Immature natural killer cell (primary cell): ENCODE measurements around the gene CCDC80. TPM values are rescaled to one million over a fixed set of nuclear protein-coding genes. Genes with fewer than 3 reads are reported as not detected.

Source experiments
- DNase-seq, 3 donors: peaks; one replicate each; pipeline ENCODE4 v3.0.0; 2022; ENCODE audit warnings: mixed read lengths in 1 of 3
- H3K27ac Mint-ChIP-seq, 6 donors: one replicate each; pipeline ENCODE4 v1.8.0; 2020; ENCODE audit warnings: mixed read lengths in 6 of 6, mild to moderate bottlenecking in 5 of 6, inconsistent platforms in 4 of 6, moderate library complexity in 3 of 6
- H3K27me3 Mint-ChIP-seq, 3 donors: one replicate each; pipeline ENCODE4 v1.8.0; 2020 to 2021; ENCODE audit warnings: low read depth in 3 of 3, mild to moderate bottlenecking in 3 of 3, mixed read lengths in 3 of 3, moderate library complexity in 3 of 3, inconsistent platforms in 1 of 3
- H3K36me3 Mint-ChIP-seq, 3 donors: one replicate each; pipeline ENCODE4 v1.8.0; 2020; ENCODE audit warnings: mixed read lengths in 3 of 3, inconsistent platforms in 2 of 3, mild to moderate bottlenecking in 2 of 3
- H3K4me1 Mint-ChIP-seq, 2 donors: one replicate each; pipeline ENCODE4 v1.8.0; 2020; ENCODE audit warnings: inconsistent platforms in 2 of 2, mild to moderate bottlenecking in 2 of 2, mixed read lengths in 2 of 2, moderate library complexity in 1 of 2
- H3K4me3 Mint-ChIP-seq, 5 donors: one replicate each; pipeline ENCODE4 v1.8.0; 2020; ENCODE audit warnings: mild to moderate bottlenecking in 5 of 5, mixed read lengths in 5 of 5, inconsistent platforms in 3 of 5, moderate library complexity in 3 of 5
- H3K9me3 Mint-ChIP-seq, 6 donors: one replicate each; pipeline ENCODE4 v1.8.0; 2020; ENCODE audit warnings: mild to moderate bottlenecking in 6 of 6, mixed read lengths in 6 of 6, inconsistent platforms in 4 of 6, moderate library complexity in 3 of 6
- polyA plus RNA-seq, 3 donors: library from polyadenylated mRNA; unstranded; fragments of 300-500 nt; fragmentation: Illumina TruSeq; gene quantifications; one replicate each; pipeline ENCODE4 v1.2.3, GENCODE V29; 2021

Gene CCDC80
- under 1 TPM in 1 of 3 donors, not detected in 2; 0.20 TPM for polyA plus RNA-seq

- DNase-seq: no peak
- Mint-ChIP-seq H3K4me1 (peaks cover 22 to 24% of the 10 kb centered on the region in 2 donors), H3K36me3 (no peaks in the 10 kb centered on the region), H3K9me3 (no peaks in the 10 kb centered on the region), H3K27me3 (peaks cover 2 to 5% (median 3%) of the 10 kb centered on the region in 3 donors), H3K27ac (no peak within 1 kb of the TSS), H3K4me3 (no peak within 1 kb of the TSS)
Observed at GRCh38 chr3:112640930-112641801, at the start of gene CCDC80. Gene CCDC80 (minus strand): TSS chr3:112641143. CDS start chr3:112639905, 1,238 bp downstream.

- DNase-seq: no peak
- H3K36me3 Mint-ChIP-seq: no peaks in the 10 kb centered on the region
- peak overlapping the region in 1 of 6 donors; percentile 51 for H3K27ac Mint-ChIP-seq
- no peaks in the 10 kb centered on the region for H3K9me3 Mint-ChIP-seq
- peaks cover 0 to 1% (median 0%) of the 10 kb centered on the region in 3 donors for H3K27me3 Mint-ChIP-seq
- no peak overlapping the region for H3K4me3 Mint-ChIP-seq
- H3K4me1 Mint-ChIP-seq: peaks cover 7 to 13% of the 10 kb centered on the region in 2 donors
Observed at GRCh38 chr3:112689989-112690388, 49.0 kb upstream of the CCDC80 start.

GRCh38 chr3:112689385-112689784 is 48.4 kb upstream of the CCDC80 start:
- H3K36me3 Mint-ChIP-seq: no peaks in the 10 kb centered on the region
- H3K4me3 Mint-ChIP-seq: no peak overlapping the region
- peaks cover 0 to 2% (median 0%) of the 10 kb centered on the region in 3 donors for H3K27me3 Mint-ChIP-seq
- H3K9me3 Mint-ChIP-seq: no peaks in the 10 kb centered on the region
- peaks cover 7 to 13% of the 10 kb centered on the region in 2 donors for H3K4me1 Mint-ChIP-seq
- no peak for DNase-seq
- H3K27ac Mint-ChIP-seq: peak overlapping the region in 1 of 6 donors; percentile 19

- Mint-ChIP-seq H3K4me3 (no peak overlapping the region), H3K27ac (no peak overlapping the region), H3K27me3 (peaks cover 0 to 2% (median 0%) of the 10 kb centered on the region in 3 donors), H3K4me1 (peaks cover 7 to 13% of the 10 kb centered on the region in 2 donors), H3K36me3 (no peaks in the 10 kb centered on the region), H3K9me3 (no peaks in the 10 kb centered on the region)
- DNase-seq: no peak
Observed at GRCh38 chr3:112688819-112689218, 47.9 kb upstream of the CCDC80 start.

GRCh38 chr3:112688085-112688769 is 47.3 kb upstream of the CCDC80 start:
- Mint-ChIP-seq H3K9me3 (no peaks in the 10 kb centered on the region), H3K4me3 (no peak overlapping the region), H3K27me3 (peaks cover 0 to 2% (median 0%) of the 10 kb centered on the region in 3 donors), H3K4me1 (peaks cover 7 to 13% of the 10 kb centered on the region in 2 donors), H3K36me3 (no peaks in the 10 kb centered on the region), H3K27ac (no peak overlapping the region)
- DNase-seq: no peak

GRCh38 chr3:112687616-112688015 is 46.7 kb upstream of the CCDC80 start:
- H3K27me3 Mint-ChIP-seq: peaks cover 0 to 2% (median 0%) of the 10 kb centered on the region in 3 donors
- no peaks in the 10 kb centered on the region for H3K36me3 Mint-ChIP-seq
- H3K4me1 Mint-ChIP-seq: peaks cover 7 to 13% of the 10 kb centered on the region in 2 donors
- H3K27ac Mint-ChIP-seq: no peak overlapping the region
- H3K9me3 Mint-ChIP-seq: no peaks in the 10 kb centered on the region
- H3K4me3 Mint-ChIP-seq: no peak overlapping the region
- DNase-seq: no peak

- Mint-ChIP-seq H3K9me3 (no peaks in the 10 kb centered on the region), H3K4me3 (no peak overlapping the region), H3K36me3 (no peaks in the 10 kb centered on the region), H3K4me1 (peaks cover 7 to 13% of the 10 kb centered on the region in 2 donors), H3K27ac (no peak overlapping the region), H3K27me3 (peaks cover 0 to 2% (median 0%) of the 10 kb centered on the region in 3 donors)
- no peak for DNase-seq
Observed at GRCh38 chr3:112687211-112687610, 46.3 kb upstream of the CCDC80 start.

GRCh38 chr3:112685956-112686799 is 45.2 kb upstream of the CCDC80 start:
- Mint-ChIP-seq H3K9me3 (no peaks in the 10 kb centered on the region), H3K27ac (peak overlapping the region in 2 of 6 donors; percentile 32 to 57), H3K27me3 (peaks cover 0 to 2% (median 0%) of the 10 kb centered on the region in 3 donors), H3K36me3 (no peaks in the 10 kb centered on the region), H3K4me1 (peaks cover 7 to 13% of the 10 kb centered on the region in 2 donors), H3K4me3 (no peak overlapping the region)
- no peak for DNase-seq

GRCh38 chr3:112685420-112685819 is 44.5 kb upstream of the CCDC80 start:
- H3K36me3 Mint-ChIP-seq: no peaks in the 10 kb centered on the region
- peaks cover 0 to 2% (median 0%) of the 10 kb centered on the region in 3 donors for H3K27me3 Mint-ChIP-seq
- no peaks in the 10 kb centered on the region for H3K9me3 Mint-ChIP-seq
- H3K4me3 Mint-ChIP-seq: no peak overlapping the region
- H3K27ac Mint-ChIP-seq: peak overlapping the region in 3 of 6 donors; percentile 32 to 58 (median 55)
- peaks cover 7 to 13% of the 10 kb centered on the region in 2 donors for H3K4me1 Mint-ChIP-seq
- peak in 1 of 3 donors; percentile 18 for DNase-seq

- Mint-ChIP-seq H3K4me3 (no peak overlapping the region), H3K27ac (no peak overlapping the region)
Observed at GRCh38 chr3:112682361-112682760, 41.4 kb upstream of the CCDC80 start.

GRCh38 chr3:112681822-112682325 is 40.9 kb upstream of the CCDC80 start:
- Mint-ChIP-seq H3K27ac (no peak overlapping the region), H3K4me1 (peaks cover 21 to 24% of the 10 kb centered on the region in 2 donors), H3K4me3 (no peak overlapping the region), H3K9me3 (no peaks in the 10 kb centered on the region), H3K27me3 (peaks cover 0 to 2% (median 0%) of the 10 kb centered on the region in 3 donors), H3K36me3 (no peaks in the 10 kb centered on the region)
- no peak for DNase-seq

More at GRCh38 chr3:112682361-112682760, 41.4 kb upstream of the CCDC80 start:
- no peak for DNase-seq
- Mint-ChIP-seq H3K36me3 (no peaks in the 10 kb centered on the region), H3K4me1 (peaks cover 16 to 19% of the 10 kb centered on the region in 2 donors), H3K27me3 (peaks cover 0 to 1% (median 0%) of the 10 kb centered on the region in 3 donors), H3K9me3 (no peaks in the 10 kb centered on the region)

- peaks cover 62 to 63% of the 10 kb centered on the region in 2 donors for H3K4me1 Mint-ChIP-seq
Observed at GRCh38 chr3:112676659-112677234, 35.8 kb upstream of the CCDC80 start.

More at GRCh38 chr3:112676659-112677234, 35.8 kb upstream of the CCDC80 start:
- Mint-ChIP-seq H3K27me3 (peaks cover 1 to 13% (median 2%) of the 10 kb centered on the region in 3 donors), H3K36me3 (no peaks in the 10 kb centered on the region), H3K9me3 (no peaks in the 10 kb centered on the region), H3K27ac (peak overlapping the region; percentile 60 to 88 (median 76)), H3K4me3 (peak overlapping the region; percentile 57 to 73 (median 60))
- DNase-seq: peak; percentile 63 to 81 (median 66)
